Ovary (tissue), 3 donors: ENCODE measurements around the gene MMP24.

Experiments
- EP300 ChIP-seq: sonication (generic); formaldehyde crosslinking; IDR thresholded peaks from one replicate; pipeline ENCODE4 v1.6.1; 2017; ENCODE audit warnings: antibody characterized with exemption
- POLR2A ChIP-seq: fragments of 450-650 bp; IDR thresholded peaks from one replicate; pipeline ENCODE4 v1.6.1; 2017; ENCODE audit warnings: antibody characterized with exemption, mild to moderate bottlenecking, moderate library complexity
- TF ChIP-seq, protein P1 (sequence below), 3 donors: fragments of 450-650 bp in 2 of 3; fragments of 200-600 bp in 1 of 3; IDR thresholded peaks; one replicate each; pipeline versions ENCODE4 v1.5.1 to v1.8.0; 2016 to 2022; ENCODE audit warnings: antibody characterized with exemption in 3 of 3, mild to moderate bottlenecking in 1 of 3
- donor health status: DM: no; HTN: no; CAD: no.

DNA sequence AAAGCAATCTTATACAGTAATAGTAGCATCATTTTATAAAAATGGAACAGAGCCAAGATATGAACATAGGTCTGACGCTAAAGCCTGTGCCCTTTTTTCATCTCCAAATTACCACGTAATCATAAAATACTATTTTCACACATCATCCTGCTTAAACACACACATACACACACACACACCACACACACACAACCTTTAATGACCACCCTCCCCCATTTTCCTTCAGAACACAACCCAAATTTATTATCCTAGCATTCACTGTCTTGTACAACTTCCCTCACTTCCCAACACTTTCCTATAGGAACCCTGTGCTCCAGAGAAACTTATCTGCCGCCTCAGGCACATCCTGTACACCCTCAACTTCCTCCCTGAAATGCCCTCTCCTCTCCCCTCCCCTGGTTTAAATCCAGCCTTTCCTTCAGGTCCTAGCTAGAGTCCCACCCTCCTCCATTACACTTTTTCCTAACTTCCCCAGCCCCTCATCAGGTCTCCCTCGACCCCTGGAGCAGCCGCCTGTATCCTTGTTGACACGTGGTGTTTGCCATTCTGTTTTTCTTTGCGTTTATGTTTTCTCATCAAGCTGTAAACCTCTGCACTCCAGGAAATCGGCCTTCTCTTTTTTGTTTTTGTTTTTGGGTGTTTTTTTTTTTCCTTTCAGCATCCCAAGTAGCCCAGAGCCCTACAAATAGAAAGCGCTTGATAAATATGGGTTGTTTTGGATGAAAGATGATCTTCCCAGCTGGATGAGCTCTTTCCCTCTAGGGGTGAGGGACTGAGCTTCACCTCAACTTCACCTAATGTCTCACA, 968 bp upstream of the MMP24 start:
- TF ChIP-seq, protein P1, sequence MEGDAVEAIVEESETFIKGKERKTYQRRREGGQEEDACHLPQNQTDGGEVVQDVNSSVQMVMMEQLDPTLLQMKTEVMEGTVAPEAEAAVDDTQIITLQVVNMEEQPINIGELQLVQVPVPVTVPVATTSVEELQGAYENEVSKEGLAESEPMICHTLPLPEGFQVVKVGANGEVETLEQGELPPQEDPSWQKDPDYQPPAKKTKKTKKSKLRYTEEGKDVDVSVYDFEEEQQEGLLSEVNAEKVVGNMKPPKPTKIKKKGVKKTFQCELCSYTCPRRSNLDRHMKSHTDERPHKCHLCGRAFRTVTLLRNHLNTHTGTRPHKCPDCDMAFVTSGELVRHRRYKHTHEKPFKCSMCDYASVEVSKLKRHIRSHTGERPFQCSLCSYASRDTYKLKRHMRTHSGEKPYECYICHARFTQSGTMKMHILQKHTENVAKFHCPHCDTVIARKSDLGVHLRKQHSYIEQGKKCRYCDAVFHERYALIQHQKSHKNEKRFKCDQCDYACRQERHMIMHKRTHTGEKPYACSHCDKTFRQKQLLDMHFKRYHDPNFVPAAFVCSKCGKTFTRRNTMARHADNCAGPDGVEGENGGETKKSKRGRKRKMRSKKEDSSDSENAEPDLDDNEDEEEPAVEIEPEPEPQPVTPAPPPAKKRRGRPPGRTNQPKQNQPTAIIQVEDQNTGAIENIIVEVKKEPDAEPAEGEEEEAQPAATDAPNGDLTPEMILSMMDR (IDR thresholded peaks at IDR 0.05), result no peak
- no peak for TF ChIP-seq EP300
- no peak for TF ChIP-seq POLR2A
